Cortex of kidney (tissue), 1 donor: ENCODE data around the gene RASGEF1C.
"Not testable (repeated sequence)": the region's sequence is repeated elsewhere in the genome, so short reads cannot be mapped to it uniquely, and the experiment has no call there.

Source experiments
- DNase-seq: peaks from one replicate; lab custom pipeline; 2025; lab: John Stamatoyannopoulos, UW

Gene RASGEF1C

GRCh38 chr5:180135967-180136629, 72.9 kb downstream of the RASGEF1C start:
- DNase-seq = no peak

DNA sequence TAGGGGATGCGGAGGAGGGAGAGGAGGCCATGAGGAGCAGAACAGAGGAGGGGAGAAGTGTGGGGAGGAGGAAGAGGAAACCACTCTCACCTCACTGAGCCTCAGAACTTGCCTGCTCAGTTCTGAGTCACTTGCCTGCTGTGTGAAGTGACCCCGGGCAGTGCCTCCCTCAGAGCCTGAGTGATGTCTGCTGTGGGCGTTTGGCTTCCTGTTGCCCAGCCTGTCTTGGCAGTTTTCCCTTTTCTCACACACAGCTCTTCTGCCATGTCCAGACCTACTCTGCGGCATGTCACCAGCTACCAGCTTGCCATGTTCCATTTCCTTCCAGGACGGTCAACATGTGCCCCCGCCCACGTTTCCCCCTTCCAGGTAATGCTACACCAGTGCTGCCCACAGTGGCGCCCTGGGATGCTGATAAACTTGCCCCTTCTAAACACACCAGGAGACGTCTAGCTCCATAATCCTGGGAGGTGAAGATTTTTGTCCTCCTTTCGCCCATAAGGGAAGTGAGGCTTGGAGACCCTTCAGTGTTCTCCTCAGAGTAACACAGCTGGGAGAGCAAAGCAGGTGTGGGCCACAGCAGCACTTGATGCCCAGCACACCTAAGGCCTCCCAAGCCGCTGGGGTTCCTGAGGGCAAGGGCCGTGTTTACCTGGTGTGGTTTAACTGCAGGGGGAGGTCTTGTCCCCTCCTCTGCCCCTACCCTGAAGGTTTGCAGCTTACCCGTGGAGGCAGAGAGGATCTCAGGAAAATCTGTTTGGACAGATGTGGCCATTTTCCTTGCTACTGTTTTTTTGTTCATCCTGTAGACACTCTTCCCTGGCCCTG, 73.7 kb downstream of the RASGEF1C start:
- DNase-seq = no peak

GRCh38 chr5:180133971-180134508, 75.0 kb downstream of the RASGEF1C start:
- no peak for DNase-seq

GRCh38 chr5:180133551-180133950, 75.5 kb downstream of the RASGEF1C start:
- no peak for DNase-seq

GRCh38 chr5:180133060-180133459, 76.0 kb downstream of the RASGEF1C start:
- DNase-seq = no peak

GRCh38 chr5:180130876-180131740, 77.9 kb downstream of the RASGEF1C start:
- no peak for DNase-seq

- DNase-seq = no peak
These were observed 78.6 kb downstream of the RASGEF1C start for GRCh38 chr5:180130291-180130869.

GRCh38 chr5:180129291-180130190, 79.5 kb downstream of the RASGEF1C start:
- DNase-seq = no peak

DNA sequence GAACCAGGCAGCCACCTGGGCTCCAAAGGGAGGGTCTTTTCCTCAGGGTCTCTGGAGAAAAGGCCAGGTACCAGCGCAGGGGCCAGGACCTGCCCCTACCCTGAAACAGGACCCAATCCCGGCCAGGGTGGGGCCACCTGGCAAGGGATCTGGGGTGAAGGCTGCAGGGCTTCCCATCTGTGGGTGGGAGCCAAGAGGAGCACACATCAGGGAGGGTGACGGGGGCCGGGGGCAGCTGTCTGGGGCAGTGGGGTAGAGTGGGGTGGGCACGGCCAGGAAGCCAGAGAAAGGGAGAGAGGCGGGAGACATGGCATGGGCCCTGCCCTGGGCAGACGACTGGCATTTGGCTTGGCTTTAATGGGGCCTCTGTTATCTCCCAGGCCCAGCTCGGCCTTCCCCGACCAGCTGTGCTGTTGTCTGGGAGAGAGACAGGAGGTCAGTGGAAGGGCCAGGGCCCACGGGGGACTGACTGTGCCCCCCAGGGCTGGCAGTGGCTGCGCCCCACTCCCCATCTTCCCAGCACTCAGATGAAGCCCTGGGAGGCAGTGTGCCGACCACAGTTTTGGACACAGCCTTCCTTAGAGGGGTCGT, 80.2 kb downstream of the RASGEF1C start:
- DNase-seq = no peak

DNA sequence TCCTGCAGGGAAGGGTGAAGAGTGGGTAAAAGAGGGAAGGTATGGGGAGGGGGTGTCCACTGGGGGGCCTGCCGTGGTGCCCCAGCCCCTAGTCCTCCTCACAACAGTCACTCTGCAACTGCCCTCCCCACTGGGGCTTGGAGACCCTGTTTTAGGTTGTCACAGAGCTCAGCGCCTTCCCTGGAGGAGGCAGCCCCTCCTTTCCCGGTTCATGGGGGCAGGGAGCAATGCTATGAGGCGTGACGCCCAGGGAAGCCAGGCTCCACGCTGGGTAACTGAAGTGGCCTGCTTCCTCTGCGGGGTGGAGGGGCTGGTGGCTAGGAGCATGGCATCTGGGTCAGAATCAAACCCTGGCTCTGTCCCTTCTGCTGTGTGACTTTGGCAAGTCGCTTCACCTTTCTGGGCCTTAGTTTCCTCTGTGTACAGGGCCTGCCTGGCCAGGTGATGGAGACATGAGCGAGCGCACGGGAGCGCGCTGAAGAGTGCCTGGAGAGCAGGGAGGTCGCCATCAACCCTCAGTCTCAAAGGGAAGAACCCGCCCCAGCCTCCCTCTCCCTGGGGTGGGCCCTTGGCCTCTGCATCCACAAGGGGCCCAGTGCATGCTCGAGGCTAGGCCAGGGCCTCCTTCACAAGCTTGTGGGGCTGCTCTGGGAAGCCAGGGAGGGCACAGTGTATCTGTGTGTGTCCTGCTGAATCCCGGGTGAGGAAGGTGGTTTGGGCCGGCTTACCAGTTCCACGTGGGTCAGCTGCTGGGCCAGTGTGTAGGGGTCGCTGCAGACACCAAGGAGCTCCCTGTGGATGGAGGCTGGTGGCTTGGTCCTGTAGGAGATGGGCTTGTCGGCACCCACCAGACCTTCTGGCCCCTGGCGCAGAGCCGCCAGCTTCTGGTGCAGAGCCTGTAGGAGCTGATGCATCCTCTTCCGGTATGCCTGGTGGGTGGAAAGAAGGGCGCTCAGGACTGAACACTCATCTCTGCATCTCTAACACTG, 81.0 kb downstream of the RASGEF1C start:
- DNase-seq = no peak

DNA sequence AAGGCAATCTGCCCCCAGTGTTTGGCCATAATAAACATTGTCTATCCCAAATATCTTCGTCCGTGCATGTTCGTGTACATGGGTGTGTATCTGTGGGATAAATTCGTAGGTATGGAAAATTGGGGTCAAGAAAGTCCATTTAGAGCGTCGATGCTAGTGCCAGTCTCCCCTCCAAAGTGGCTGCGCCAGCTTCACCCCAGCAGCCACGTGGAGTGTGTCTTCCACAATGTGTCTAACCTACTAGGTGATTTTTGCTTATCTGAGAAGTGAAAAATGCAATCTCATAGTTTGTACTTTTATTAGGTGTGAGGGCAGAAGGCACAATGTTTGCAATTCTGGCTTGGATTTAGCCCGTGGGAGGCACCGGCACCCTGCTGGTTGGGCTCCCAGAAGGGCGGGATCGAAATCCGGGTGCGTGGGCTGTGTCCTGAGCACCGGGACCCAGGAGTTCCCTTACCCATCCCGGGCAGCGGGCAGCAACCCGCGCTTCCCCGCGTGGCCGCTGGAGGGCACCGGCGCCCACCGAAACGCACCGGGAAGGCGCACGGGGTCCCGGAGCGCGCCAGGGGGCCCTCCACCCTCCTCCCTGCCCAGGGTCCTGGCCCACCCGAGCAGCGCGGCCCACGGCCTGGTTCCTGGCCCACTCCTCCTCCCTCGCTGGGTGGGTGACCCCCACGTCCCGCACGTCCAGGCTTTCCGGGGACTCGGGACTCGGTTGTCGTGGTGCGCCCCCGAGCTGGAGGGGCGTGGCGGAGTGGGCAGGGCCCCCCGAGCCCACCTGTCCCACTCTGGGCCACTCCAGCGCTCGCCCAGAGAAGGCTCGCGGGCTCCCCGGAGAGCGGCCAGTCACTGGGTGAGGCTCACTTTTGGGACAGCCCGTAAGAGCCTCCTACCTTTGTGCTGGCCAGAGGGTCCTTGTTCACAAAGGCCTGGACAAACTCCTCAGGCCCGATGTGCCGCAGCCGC, 82.0 kb downstream of the RASGEF1C start:
- DNase-seq = no peak

- DNase-seq = not testable (repeated sequence)
These were observed 82.9 kb downstream of the RASGEF1C start for GRCh38 chr5:180126156-180126555.

DNA sequence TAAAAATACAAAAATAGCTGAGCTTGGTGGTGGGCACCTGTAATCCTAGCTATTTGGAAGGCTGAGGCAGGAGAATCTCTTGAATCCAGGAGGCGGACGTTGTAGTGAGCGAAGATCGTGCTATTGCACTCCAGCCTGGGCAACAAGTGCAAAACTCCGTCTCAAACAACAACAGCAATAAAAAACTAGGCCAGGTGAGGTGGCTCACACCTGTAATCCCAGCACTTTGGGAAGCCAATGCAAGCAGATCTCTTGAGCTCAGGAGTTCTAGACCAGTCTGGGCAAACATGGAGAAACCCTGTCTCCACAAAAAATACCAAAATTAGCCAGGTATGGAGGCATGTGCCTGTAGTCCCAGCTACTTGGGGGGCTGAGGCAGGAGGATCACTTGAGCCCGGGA, 84.3 kb downstream of the RASGEF1C start:
- DNase-seq = not testable (repeated sequence)

DNA sequence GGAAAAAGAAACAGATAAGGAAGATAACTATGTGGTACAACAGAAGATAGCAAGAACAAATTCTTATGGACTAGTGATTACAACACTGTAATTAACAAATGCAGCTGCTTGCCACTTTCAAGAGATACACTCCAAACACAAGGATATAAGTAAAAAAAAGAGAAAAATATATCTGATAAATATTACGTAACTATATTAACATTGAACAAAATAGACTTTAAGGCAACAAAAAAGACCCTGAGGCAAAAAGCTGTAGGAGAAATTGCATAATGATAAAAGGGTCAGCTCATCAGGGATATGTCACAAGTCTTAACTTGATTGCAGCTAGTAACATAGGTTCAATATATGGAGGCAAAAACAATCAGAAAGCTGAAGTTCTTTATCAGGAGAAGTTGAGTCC, 86.1 kb downstream of the RASGEF1C start:
- DNase-seq = no peak

GRCh38 chr5:180121826-180122413, 87.1 kb downstream of the RASGEF1C start:
- DNase-seq = no peak

DNA sequence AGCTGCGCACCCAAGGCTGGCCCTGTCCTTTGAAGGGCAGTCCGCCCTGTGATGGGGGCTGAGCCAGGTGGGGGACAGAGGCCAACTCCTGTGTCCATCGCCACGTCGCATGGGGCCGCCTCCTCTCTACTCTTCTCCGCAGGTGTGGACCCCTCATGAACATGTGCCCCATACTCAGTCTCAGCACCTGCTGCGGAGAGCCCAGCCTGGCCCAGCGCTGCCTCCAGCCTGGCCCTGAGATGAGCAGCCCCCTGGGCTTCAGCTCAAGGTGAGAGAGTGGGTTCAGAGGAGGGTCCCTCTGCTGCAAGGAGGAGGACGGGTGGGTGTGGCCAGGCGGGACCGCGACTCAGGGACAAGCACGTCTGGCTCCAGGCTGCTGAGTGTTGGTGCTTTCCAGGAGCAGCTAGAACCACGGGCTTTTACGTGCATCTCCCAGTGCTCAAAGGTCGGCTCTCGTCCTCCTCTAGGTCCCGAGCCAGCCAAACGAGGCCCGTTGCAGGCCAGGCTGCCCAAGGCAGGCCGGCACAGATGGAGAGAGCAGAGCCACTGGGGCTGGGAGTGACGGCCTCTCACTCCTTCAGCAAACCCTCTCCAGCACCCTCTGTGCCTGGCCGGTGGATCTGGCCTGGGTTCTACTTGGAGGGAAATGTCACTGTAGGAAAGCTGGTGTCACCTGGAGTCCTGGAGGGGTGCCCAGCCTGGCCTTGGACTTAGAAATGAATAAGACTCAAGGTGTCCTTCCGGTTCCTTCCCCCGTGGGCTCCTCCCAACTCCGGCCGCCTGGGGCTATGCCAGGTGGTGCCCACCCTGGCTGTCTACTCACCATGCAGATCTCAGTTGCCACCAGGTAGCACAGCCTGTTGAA, 88.5 kb downstream of the RASGEF1C start:
- DNase-seq = no peak

DNA sequence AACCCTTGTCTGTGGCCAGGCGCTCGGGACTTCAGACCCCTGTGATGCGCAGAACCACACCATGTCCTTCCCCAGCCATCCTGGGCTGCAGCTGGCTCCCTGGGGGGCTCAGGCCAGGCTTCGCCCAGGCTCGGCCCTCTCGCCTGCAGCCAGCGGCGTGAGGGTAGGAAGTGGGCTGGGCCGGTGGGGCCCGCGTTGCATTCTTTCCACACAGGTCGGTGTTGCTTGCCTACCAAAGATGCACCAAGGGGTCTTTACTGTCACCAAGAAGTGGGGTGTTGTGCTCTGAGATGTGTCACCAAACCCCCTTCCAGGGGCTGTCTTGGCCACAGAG, 89.1 kb downstream of the RASGEF1C start:
- no peak for DNase-seq
